Measurements from ENCODE around the gene UNC13B. TPM values are rescaled to one million over a fixed set of nuclear protein-coding genes. Genes with fewer than 3 reads are reported as not detected.

UNC13B gene
- total and polyA plus RNA-seq, 2 of the 13 experiments (the other 11 are each of a cell fraction or from before 2014, with no cell fraction given): 14.0 to 18.3 TPM

DNA sequence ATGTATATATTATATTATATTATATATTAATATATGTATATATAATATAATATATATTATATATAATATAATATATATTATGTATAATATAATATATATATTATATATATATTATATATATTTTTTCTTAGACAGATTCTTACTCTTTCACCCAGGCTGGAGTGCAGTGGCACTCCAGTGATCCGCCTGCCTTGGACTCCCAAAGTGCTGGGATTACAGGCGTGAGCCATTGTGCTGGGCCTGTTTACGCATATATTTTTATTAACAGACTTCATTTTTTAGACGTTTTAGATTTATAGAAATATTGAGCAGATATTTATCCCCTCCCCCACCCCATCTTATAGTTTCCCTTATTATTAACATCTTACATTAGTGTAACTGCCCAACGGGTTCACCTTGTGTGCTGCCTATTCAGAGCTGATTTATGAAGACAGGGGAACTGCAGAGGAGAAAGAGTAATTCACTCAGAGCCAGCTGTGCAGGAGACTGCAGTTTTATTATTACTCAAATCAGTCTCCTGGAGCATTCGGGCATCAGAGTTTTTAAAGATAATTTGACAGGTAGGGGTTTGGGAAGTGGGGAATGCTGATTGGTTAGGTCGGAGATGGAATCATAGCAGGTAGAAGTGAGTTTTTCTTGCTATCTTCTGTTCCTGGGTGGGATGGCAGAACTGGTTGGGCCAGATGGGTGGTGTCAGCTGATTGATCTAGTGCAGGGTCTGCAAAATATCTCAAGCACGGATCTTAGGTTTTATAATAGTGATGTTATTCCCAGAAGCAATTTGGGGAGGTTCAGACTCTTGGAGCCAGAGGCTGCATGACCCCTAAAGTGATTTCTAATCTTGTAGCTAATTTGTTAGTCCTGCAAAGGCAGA lies 93.4 kb downstream of the UNC13B start:
- H3K4me2 ChIP-seq (ENCODE audit: low read depth, low read length): no peak overlapping the region
- H3K9ac ChIP-seq (ENCODE audit: insufficient read depth, low read depth, low read length): no peak overlapping the region
- no peaks in the 10 kb centered on the region for H4K20me1 ChIP-seq (ENCODE audit: insufficient read depth, low read length)
- H3K36me3 ChIP-seq (replicated peaks in 1 of 2; ENCODE audit: control insufficient read depth in 1 of 2, insufficient read depth in 2 of 2, low read length in 2 of 2): no peaks in the 10 kb centered on the region
- no peak for DNase-seq (ENCODE audit: low spot score)
- BruUV-seq (replicated peaks): no TSS peak
- no peak for ATAC-seq
- H2AFZ ChIP-seq (ENCODE audit: low read length): no peak overlapping the region
- 90% methylated on average over 8 of the region's 8 CpGs for WGBS (ENCODE audit: low lambda C conversion rate)
- H3K4me3 ChIP-seq (replicated peaks in 1 of 3; ENCODE audit: insufficient read depth in 1 of 3, low read depth in 2 of 3, low read length in 3 of 3): no peak overlapping the region
- no peak for FAIRE-seq
- no peak overlapping the region for H3K27ac ChIP-seq (ENCODE audit: extremely low read length, insufficient read depth, low read length)
- in situ Hi-C loops (cut with HindIII; ENCODE audit: extremely low pct_ligation_motif_present, low pct_unique_long_range_greater_than_20kb) (loop anchor here (5.0 kb wide), 1 partner anchor 138 kb away; the partner anchor contains the start of gene ATOSB), intact Hi-C loops (cut with micrococcal nuclease; ENCODE audit: unreplicated experiment) (loop anchor here (5.0 to 10.0 kb wide), 2 partner anchors 63 to 90 kb away; partner anchors contain the start of gene UNC13B)
- no peaks in the 10 kb centered on the region for H3K27me3 ChIP-seq (ENCODE audit: control insufficient read depth in 1 of 2, insufficient read depth in 2 of 2, low read length in 2 of 2)
- H3K4me1 ChIP-seq (ENCODE audit: insufficient read depth, low read length): peaks cover 23% of the 10 kb centered on the region
- H3K9me3 ChIP-seq (ENCODE audit: low read length): no peaks in the 10 kb centered on the region
- ChIA-PET CTCF (ENCODE audit: low intra/inter-chr PET ratio, low total read pairs) (no interaction called here), POLR2A (no interaction called here)
- H3K79me2 ChIP-seq (ENCODE audit: insufficient read depth, low read length): no peaks in the 10 kb centered on the region
- TF ChIP-seq MIER2 (CRISPR knock-in tag; IDR thresholded peaks at IDR 0.05): no peak
- TF ChIP-seq ZNF367 (CRISPR knock-in tag; IDR thresholded peaks at IDR 0.05; ENCODE audit: borderline replicate concordance): no peak
- no peak for TF ChIP-seq RFX3 (CRISPR knock-in tag; IDR thresholded peaks at IDR 0.05)
- no peak for TF ChIP-seq ZNF296 (CRISPR knock-in tag; conservative IDR thresholded peaks at IDR 0.05)
- no peak for TF ChIP-seq HDAC6 (IDR thresholded peaks at IDR 0.05; ENCODE audit: low read depth, low read length)
- TF ChIP-seq ZNF512 (CRISPR knock-in tag; IDR thresholded peaks at IDR 0.05): no peak
- TF ChIP-seq SOX5 (CRISPR knock-in tag; IDR thresholded peaks at IDR 0.05; ENCODE audit: borderline replicate concordance): no peak
- TF ChIP-seq, protein P1, sequence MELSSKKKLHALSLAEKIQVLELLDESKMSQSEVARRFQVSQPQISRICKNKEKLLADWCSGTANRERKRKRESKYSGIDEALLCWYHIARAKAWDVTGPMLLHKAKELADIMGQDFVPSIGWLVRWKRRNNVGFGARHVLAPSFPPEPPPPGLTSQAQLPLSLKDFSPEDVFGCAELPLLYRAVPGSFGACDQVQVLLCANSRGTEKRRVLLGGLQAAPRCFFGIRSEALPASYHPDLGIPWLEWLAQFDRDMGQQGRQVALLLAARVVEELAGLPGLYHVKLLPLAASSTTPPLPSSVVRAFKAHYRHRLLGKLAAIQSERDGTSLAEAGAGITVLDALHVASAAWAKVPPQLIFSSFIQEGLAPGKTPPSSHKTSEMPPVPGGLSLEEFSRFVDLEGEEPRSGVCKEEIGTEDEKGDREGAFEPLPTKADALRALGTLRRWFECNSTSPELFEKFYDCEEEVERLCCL (CRISPR knock-in tag; IDR thresholded peaks at IDR 0.05; ENCODE audit: borderline replicate concordance): no peak
- TF ChIP-seq TRIM24 (CRISPR knock-in tag; IDR thresholded peaks at IDR 0.05): no peak
- no peak for TF ChIP-seq FOSL1 (CRISPR knock-in tag; IDR thresholded peaks at IDR 0.05; ENCODE audit: borderline replicate concordance)
- no peak for TF ChIP-seq BCL6 (CRISPR knock-in tag; IDR thresholded peaks at IDR 0.05)
- no peak for TF ChIP-seq ZFP37 (CRISPR knock-in tag; IDR thresholded peaks at IDR 0.05; ENCODE audit: borderline replicate concordance)
- TF ChIP-seq SATB2 (CRISPR knock-in tag; IDR thresholded peaks at IDR 0.05): no peak
- no peak for TF ChIP-seq ZNF792 (CRISPR knock-in tag; IDR thresholded peaks at IDR 0.05)
- no peak for TF ChIP-seq PCBP2 (optimal IDR thresholded peaks at IDR 0.05; ENCODE audit: low read depth, low read length, poor library complexity, severe bottlenecking)
- TF ChIP-seq, protein P2, sequence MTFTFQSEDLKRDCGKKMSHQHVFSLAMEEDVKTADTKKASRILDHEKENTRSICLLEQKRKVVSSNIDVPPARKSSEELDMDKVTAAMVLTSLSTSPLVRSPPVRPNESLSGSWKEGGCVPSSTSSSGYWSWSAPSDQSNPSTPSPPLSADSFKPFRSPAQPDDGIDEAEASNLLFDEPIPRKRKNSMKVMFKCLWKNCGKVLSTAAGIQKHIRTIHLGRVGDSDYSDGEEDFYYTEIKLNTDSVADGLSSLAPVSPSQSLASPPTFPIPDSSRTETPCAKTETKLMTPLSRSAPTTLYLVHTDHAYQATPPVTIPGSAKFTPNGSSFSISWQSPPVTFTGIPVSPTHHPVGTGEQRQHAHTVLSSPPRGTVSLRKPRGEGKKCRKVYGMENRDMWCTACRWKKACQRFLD (CRISPR knock-in tag; IDR thresholded peaks at IDR 0.05; ENCODE audit: borderline replicate concordance): no peak
- TF ChIP-seq CHCHD3 (CRISPR knock-in tag; IDR thresholded peaks at IDR 0.05): no peak
